DND-41 (cell line): ENCODE data around the gene GPA33.

ENCODE experiments used
- EZH2 ChIP-seq: IDR thresholded peaks from 3 replicates; pipeline ENCODE4 v1.6.1; 2012; ENCODE audit warnings: borderline replicate concordance, low read depth, mild to moderate bottlenecking, moderate library complexity, low read length, inconsistent platforms; ENCODE audit not compliant: severe bottlenecking
- TF ChIP-seq, protein P1 (sequence below): IDR thresholded peaks from 2 replicates; pipeline ENCODE4 v1.5.1; 2012; ENCODE audit warnings: borderline replicate concordance, low read length, moderate library complexity, mild to moderate bottlenecking; ENCODE audit not compliant: poor library complexity, severe bottlenecking; ENCODE audit errors: extremely low read depth

DNA sequence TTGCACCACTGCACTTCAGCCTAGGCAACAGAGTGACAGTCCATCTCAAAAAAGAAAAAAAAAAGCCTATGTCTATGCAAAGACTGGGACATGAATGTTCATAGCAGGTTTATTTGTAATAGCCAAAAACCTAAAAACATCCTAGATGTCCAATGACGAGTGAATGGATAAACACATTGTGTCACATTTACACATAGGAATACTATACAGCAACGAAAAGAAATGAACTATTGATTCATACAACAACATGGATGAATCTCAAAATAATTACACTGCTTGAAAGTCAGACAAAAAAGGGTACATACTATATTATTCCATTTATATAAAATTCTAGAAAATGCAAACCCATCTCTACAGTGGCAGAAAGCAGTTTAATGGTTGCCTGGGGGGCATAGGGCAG, 11.6 kb upstream of the GPA33 start:
- TF ChIP-seq, protein P1, sequence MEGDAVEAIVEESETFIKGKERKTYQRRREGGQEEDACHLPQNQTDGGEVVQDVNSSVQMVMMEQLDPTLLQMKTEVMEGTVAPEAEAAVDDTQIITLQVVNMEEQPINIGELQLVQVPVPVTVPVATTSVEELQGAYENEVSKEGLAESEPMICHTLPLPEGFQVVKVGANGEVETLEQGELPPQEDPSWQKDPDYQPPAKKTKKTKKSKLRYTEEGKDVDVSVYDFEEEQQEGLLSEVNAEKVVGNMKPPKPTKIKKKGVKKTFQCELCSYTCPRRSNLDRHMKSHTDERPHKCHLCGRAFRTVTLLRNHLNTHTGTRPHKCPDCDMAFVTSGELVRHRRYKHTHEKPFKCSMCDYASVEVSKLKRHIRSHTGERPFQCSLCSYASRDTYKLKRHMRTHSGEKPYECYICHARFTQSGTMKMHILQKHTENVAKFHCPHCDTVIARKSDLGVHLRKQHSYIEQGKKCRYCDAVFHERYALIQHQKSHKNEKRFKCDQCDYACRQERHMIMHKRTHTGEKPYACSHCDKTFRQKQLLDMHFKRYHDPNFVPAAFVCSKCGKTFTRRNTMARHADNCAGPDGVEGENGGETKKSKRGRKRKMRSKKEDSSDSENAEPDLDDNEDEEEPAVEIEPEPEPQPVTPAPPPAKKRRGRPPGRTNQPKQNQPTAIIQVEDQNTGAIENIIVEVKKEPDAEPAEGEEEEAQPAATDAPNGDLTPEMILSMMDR = no peak
- TF ChIP-seq EZH2 = no peak
